GM12875 (cell line): ENCODE data around the gene SETBP1.

Experiments
- H3K4me3 ChIP-seq: one replicate; pipeline ENCODE4 v1.5.1; 2011; ENCODE audit warnings: low read depth, low read length, control low read depth
- CTCF ChIP-seq: IDR thresholded peaks from 2 replicates; pipeline ENCODE4 v1.5.1; 2011; ENCODE audit warnings: low read depth, mild to moderate bottlenecking, control low read depth, inconsistent platforms, low read length, moderate library complexity, borderline replicate concordance; ENCODE audit not compliant: insufficient read depth

Gene SETBP1

GRCh38 chr18:44938720-44939665, 258.3 kb downstream of the SETBP1 start:
- TF ChIP-seq CTCF: no peak
- H3K4me3 ChIP-seq: no peak overlapping the region

GRCh38 chr18:44941516-44941915, 260.8 kb downstream of the SETBP1 start:
- H3K4me3 ChIP-seq: no peak overlapping the region
- TF ChIP-seq CTCF: no peak

- no peak for TF ChIP-seq CTCF
Measured at GRCh38 chr18:44942073-44942472, 261.4 kb downstream of the SETBP1 start.

GRCh38 chr18:44943311-44943881, 262.7 kb downstream of the SETBP1 start:
- TF ChIP-seq CTCF: no peak
- H3K4me3 ChIP-seq: no peak overlapping the region

More at GRCh38 chr18:44942073-44942472, 261.4 kb downstream of the SETBP1 start:
- no peak overlapping the region for H3K4me3 ChIP-seq

GRCh38 chr18:44944461-44944860, 263.8 kb downstream of the SETBP1 start:
- no peak overlapping the region for H3K4me3 ChIP-seq
- no peak for TF ChIP-seq CTCF

GRCh38 chr18:44945888-44946401, 265.3 kb downstream of the SETBP1 start:
- TF ChIP-seq CTCF: no peak

More at GRCh38 chr18:44945888-44946401, 265.3 kb downstream of the SETBP1 start:
- H3K4me3 ChIP-seq: no peak overlapping the region
